SW 1271 (cell line): Measurements from ENCODE around the gene THRB.

Source experiments
- DNase-seq, 2 experiments: peaks; one replicate each; lab custom pipeline; 2025; lab: John Stamatoyannopoulos, UW

THRB gene

GRCh38 chr3:24490151-24490550, 4.5 kb downstream of the THRB start:
- no peak for DNase-seq

- no peak for DNase-seq
Observed at GRCh38 chr3:24487325-24488262, 7.1 kb downstream of the THRB start.

- no peak for DNase-seq
Observed at GRCh38 chr3:24485511-24485910, 9.1 kb downstream of the THRB start.

- DNase-seq, result no peak
Observed at GRCh38 chr3:24483873-24484272, 10.8 kb downstream of the THRB start.

GRCh38 chr3:24482096-24482705, 12.4 kb downstream of the THRB start:
- no peak for DNase-seq

- DNase-seq, result no peak
Observed at GRCh38 chr3:24481193-24481592, 13.5 kb downstream of the THRB start.

- no peak for DNase-seq
Observed at GRCh38 chr3:24480497-24480896, 14.2 kb downstream of the THRB start.

GRCh38 chr3:24479816-24480215, 14.8 kb downstream of the THRB start:
- no peak for DNase-seq

- no peak for DNase-seq
Observed at GRCh38 chr3:24476871-24477656, 17.6 kb downstream of the THRB start.

- DNase-seq, result no peak
Observed at GRCh38 chr3:24475925-24476324, 18.7 kb downstream of the THRB start.

GRCh38 chr3:24474862-24475261, 19.8 kb downstream of the THRB start:
- DNase-seq, result no peak

- DNase-seq, result no peak
Observed at GRCh38 chr3:24472358-24472757, 22.3 kb downstream of the THRB start.

- DNase-seq, result no peak
Observed at GRCh38 chr3:24471486-24471885, 23.2 kb downstream of the THRB start.

- no peak for DNase-seq
Observed at GRCh38 chr3:24470277-24470676, 24.4 kb downstream of the THRB start.

- DNase-seq, result no peak
Observed at GRCh38 chr3:24464389-24464788, 30.3 kb downstream of the THRB start.

GRCh38 chr3:24462737-24463136, 31.9 kb downstream of the THRB start:
- DNase-seq, result no peak

- no peak for DNase-seq
Observed at GRCh38 chr3:24460974-24461373, 33.7 kb downstream of the THRB start.

- DNase-seq, result no peak
Observed at GRCh38 chr3:24457719-24458118, 36.9 kb downstream of the THRB start.

- DNase-seq, result no peak
Observed at GRCh38 chr3:24454856-24455255, 39.8 kb downstream of the THRB start.

GRCh38 chr3:24454393-24454792, 40.3 kb downstream of the THRB start:
- no peak for DNase-seq

GRCh38 chr3:24451461-24452099, 43.1 kb downstream of the THRB start:
- DNase-seq, result no peak
